ENCODE data around the gene UGGT1.

Gene UGGT1

GRCh38 chr2:128105072-128105471 is 14.1 kb downstream of the UGGT1 start:
- TF ChIP-seq CTCF (IDR thresholded peaks at IDR 0.05; ENCODE audit: low read depth, low read length), result no peak
- DNase-seq (ENCODE audit: low read depth in 2 of 2), result no peak
- no peak overlapping the region for H3K4me3 ChIP-seq (replicated peaks in 1 of 2; ENCODE audit: low read depth in 2 of 2, low read length in 2 of 2)

DNA sequence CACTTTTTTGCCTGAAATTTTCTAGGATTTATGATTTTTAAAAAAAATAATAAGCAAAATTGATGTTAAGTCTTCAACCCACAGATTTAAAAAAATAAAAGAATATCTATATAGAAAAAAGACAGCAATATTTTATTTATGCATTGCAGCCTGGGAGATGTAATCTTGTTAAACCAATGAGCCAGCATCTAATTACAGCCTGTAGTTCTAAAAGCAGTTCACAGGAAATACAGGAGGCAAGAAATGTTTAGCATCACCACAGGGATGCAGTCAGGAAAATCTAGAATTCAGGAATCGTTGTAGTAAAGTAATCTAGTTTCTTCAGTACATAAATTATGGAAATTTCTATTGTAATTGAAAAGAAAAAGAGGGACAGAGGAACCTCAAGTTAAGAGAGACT is 17.2 kb downstream of the UGGT1 start:
- no peak for TF ChIP-seq CTCF (IDR thresholded peaks at IDR 0.05; ENCODE audit: low read depth, low read length)
- DNase-seq (ENCODE audit: low read depth in 2 of 2), result no peak
- no peak overlapping the region for H3K4me3 ChIP-seq (replicated peaks in 1 of 2; ENCODE audit: low read depth in 2 of 2, low read length in 2 of 2)

- H3K4me3 ChIP-seq (replicated peaks in 1 of 2; ENCODE audit: low read depth in 2 of 2, low read length in 2 of 2), result no peak overlapping the region
- DNase-seq (ENCODE audit: low read depth in 2 of 2), result no peak
- no peak for TF ChIP-seq CTCF (IDR thresholded peaks at IDR 0.05; ENCODE audit: low read depth, low read length)
Measured at GRCh38 chr2:128109243-128109642, 18.2 kb downstream of the UGGT1 start.

DNA sequence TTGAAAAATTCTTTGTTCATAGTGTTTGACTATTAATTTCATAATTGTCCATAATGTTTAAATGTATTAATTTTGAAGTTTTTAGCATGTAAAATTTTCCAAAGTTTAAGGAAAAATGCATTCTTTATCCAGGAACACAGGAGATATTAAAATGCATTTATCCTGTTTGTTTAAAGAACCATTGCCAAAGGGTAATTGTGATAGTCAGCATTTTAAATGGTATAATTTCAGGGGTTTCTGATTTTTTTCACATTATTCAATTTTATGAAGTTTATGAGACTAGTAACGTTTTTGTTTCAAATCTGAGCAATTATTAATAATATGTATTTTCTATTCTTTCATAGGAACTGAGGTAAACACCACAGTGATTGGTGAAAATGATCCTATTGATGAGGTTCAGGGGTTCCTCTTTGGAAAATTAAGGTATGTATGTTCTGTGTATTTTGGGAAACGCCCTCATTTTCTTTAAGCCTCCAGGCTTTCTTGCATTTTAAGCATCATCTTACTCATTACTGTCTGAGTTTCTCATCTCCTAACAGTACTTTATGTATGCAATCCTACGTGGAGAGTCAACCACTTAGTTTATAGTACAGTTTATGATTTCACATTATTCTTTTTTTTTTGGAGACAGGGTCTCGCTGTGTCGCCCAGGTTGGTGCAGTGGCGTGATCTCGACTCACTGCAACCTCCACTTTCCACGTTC is 25.1 kb downstream of the UGGT1 start:
- H3K4me3 ChIP-seq (replicated peaks in 1 of 2; ENCODE audit: low read depth in 2 of 2, low read length in 2 of 2), result no peak overlapping the region
- DNase-seq (ENCODE audit: low read depth in 2 of 2), result no peak
- TF ChIP-seq CTCF (IDR thresholded peaks at IDR 0.05; ENCODE audit: low read depth, low read length), result no peak

DNA sequence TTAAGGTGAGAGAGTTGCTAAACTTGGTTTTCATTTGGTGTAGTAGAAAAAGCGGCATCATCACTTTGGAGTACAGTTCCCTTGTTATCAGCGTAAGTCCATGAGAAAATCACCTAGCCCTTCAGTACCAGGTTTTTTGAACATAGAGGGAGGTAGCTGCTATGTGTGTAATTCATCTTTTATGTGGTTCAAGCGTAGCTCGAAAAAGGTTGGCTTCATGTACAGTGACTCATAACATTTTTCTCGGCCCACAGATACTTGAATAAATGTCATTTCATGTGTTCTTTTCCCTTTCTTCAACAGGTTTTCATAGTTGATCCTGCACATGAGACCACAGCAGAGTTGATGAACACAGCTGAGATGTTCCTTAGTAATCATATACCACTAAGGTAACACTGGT is 43.6 kb downstream of the UGGT1 start:
- H3K4me3 ChIP-seq (replicated peaks in 1 of 2; ENCODE audit: low read depth in 2 of 2, low read length in 2 of 2), result no peak overlapping the region
- no peak for TF ChIP-seq CTCF (IDR thresholded peaks at IDR 0.05; ENCODE audit: low read depth, low read length)
- DNase-seq (ENCODE audit: low read depth in 2 of 2), result no peak

- no peak for TF ChIP-seq CTCF (IDR thresholded peaks at IDR 0.05; ENCODE audit: low read depth, low read length)
- DNase-seq (ENCODE audit: low read depth in 2 of 2), result no peak
- no peak overlapping the region for H3K4me3 ChIP-seq (replicated peaks in 1 of 2; ENCODE audit: low read depth in 2 of 2, low read length in 2 of 2)
Measured at GRCh38 chr2:128137094-128137616, 46.2 kb downstream of the UGGT1 start.

GRCh38 chr2:128139624-128140023 is 48.6 kb downstream of the UGGT1 start:
- no peak overlapping the region for H3K4me3 ChIP-seq (replicated peaks in 1 of 2; ENCODE audit: low read depth in 2 of 2, low read length in 2 of 2)
- no peak for TF ChIP-seq CTCF (IDR thresholded peaks at IDR 0.05; ENCODE audit: low read depth, low read length)
- DNase-seq (ENCODE audit: low read depth in 2 of 2), result no peak

Data from cardiac fibroblast (primary cell).